ENCODE measurements around the gene RANBP3L. TPM values are rescaled to one million over a fixed set of nuclear protein-coding genes. Genes with fewer than 3 reads are reported as not detected.

RANBP3L gene
- total and polyA plus RNA-seq, 10 of the 15 experiments (the other 5 are each of a cell fraction or from before 2014, with no cell fraction given) = 0.02 to 0.29 (median 0.06) TPM; not detected in 4

DNA sequence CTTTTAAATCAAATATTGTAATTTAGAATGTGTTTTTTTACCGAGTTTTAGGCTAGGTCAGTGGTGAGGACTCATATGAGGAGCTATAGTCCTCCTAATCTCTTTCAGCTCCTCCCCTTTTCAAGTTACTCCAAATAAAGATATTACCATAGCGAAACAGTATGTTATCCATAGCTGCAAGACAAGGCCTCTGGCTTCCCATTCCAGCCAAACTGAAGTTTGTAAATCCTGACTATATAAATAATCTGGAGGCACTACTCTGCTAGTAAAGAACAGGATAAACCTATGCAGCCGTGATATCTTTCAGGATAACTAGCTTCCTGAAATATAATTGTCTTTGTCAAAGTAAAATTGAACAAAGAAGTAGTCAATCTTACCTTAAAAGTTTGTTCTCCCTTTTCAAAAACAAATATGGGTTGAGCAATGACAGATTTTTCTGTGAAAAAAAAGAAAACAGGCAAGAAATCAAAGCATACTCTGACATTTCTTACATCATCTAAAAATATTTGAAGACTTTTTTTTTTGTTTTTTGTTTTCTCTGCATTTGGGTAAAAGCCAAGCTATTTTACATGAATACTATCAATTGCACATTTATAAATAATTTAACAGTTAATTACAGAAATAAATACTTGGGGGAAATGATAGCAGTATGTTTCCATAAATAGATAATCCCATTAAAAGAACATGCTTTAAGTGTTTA is 30.7 kb downstream of the RANBP3L start:
- 10% methylated on average over 3 of the region's 3 CpGs for WGBS (ENCODE audit: insufficient coverage, insufficient replicate concordance, low lambda C conversion rate, missing lambda C conversion rate)
- ChIA-PET POLR2A (no interaction called here), SMC1A (ENCODE audit: uncharacterized antibody, unreplicated experiment) (interaction anchor here (1.3 kb wide), 1 partner anchor 35 kb away, joined by 4 read pairs; no protein-coding TSS in a partner anchor), CTCF (interaction anchor here (0.9 to 1.3 kb wide), 3 partner anchors 15 to 37 kb away, joined by 3 to 7 read pairs (median 3); no protein-coding TSS in a partner anchor), RAD21 (ENCODE audit: unreplicated experiment) (no interaction called here)
- H3K4me2 ChIP-seq (ENCODE audit: control insufficient read depth, insufficient read depth) = no peak overlapping the region
- H3K9me3 ChIP-seq (replicated peaks; ENCODE audit: control insufficient read depth, insufficient read depth, low read length) = no peaks in the 10 kb centered on the region
- H3K4me1 ChIP-seq (ENCODE audit: control insufficient read depth, insufficient read depth, low read length) = no peaks in the 10 kb centered on the region
- no peak for TF ChIP-seq HCFC1 (IDR thresholded peaks at IDR 0.05; ENCODE audit: low read length)
- no peak for TF ChIP-seq SUPT20H (IDR thresholded peaks at IDR 0.05; ENCODE audit: borderline replicate concordance, control insufficient read depth, low read depth, low read length)
- no peak for TF ChIP-seq MTA2 (IDR thresholded peaks at IDR 0.05; ENCODE audit: low read depth)
- TF ChIP-seq, protein P1, sequence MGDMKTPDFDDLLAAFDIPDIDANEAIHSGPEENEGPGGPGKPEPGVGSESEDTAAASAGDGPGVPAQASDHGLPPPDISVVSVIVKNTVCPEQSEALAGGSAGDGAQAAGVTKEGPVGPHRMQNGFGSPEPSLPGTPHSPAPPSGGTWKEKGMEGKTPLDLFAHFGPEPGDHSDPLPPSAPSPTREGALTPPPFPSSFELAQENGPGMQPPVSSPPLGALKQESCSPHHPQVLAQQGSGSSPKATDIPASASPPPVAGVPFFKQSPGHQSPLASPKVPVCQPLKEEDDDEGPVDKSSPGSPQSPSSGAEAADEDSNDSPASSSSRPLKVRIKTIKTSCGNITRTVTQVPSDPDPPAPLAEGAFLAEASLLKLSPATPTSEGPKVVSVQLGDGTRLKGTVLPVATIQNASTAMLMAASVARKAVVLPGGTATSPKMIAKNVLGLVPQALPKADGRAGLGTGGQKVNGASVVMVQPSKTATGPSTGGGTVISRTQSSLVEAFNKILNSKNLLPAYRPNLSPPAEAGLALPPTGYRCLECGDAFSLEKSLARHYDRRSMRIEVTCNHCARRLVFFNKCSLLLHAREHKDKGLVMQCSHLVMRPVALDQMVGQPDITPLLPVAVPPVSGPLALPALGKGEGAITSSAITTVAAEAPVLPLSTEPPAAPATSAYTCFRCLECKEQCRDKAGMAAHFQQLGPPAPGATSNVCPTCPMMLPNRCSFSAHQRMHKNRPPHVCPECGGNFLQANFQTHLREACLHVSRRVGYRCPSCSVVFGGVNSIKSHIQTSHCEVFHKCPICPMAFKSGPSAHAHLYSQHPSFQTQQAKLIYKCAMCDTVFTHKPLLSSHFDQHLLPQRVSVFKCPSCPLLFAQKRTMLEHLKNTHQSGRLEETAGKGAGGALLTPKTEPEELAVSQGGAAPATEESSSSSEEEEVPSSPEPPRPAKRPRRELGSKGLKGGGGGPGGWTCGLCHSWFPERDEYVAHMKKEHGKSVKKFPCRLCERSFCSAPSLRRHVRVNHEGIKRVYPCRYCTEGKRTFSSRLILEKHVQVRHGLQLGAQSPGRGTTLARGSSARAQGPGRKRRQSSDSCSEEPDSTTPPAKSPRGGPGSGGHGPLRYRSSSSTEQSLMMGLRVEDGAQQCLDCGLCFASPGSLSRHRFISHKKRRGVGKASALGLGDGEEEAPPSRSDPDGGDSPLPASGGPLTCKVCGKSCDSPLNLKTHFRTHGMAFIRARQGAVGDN (IDR thresholded peaks at IDR 0.05) = no peak
- no peak for TF ChIP-seq RBBP5 (conservative IDR thresholded peaks at IDR 0.05)
- TF ChIP-seq, protein P2, sequence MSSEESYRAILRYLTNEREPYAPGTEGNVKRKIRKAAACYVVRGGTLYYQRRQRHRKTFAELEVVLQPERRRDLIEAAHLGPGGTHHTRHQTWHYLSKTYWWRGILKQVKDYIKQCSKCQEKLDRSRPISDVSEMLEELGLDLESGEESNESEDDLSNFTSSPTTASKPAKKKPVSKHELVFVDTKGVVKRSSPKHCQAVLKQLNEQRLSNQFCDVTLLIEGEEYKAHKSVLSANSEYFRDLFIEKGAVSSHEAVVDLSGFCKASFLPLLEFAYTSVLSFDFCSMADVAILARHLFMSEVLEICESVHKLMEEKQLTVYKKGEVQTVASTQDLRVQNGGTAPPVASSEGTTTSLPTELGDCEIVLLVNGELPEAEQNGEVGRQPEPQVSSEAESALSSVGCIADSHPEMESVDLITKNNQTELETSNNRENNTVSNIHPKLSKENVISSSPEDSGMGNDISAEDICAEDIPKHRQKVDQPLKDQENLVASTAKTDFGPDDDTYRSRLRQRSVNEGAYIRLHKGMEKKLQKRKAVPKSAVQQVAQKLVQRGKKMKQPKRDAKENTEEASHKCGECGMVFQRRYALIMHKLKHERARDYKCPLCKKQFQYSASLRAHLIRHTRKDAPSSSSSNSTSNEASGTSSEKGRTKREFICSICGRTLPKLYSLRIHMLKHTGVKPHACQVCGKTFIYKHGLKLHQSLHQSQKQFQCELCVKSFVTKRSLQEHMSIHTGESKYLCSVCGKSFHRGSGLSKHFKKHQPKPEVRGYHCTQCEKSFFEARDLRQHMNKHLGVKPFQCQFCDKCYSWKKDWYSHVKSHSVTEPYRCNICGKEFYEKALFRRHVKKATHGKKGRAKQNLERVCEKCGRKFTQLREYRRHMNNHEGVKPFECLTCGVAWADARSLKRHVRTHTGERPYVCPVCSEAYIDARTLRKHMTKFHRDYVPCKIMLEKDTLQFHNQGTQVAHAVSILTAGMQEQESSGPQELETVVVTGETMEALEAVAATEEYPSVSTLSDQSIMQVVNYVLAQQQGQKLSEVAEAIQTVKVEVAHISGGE (CRISPR knock-in tag; IDR thresholded peaks at IDR 0.05) = no peak
- TF ChIP-seq CBX3 (IDR thresholded peaks at IDR 0.05; ENCODE audit: borderline replicate concordance, low read depth) = no peak
- no peak for TF ChIP-seq RCOR1 (conservative IDR thresholded peaks at IDR 0.05; ENCODE audit: low read depth, low read length)
- TF ChIP-seq TCF3 (IDR thresholded peaks at IDR 0.05; ENCODE audit: borderline replicate concordance, insufficient read depth, low read depth, low read length) = no peak
- TF ChIP-seq GATAD2B (conservative IDR thresholded peaks at IDR 0.05; ENCODE audit: low read depth) = no peak
- no peak for TF ChIP-seq CBX5 (IDR thresholded peaks at IDR 0.05; ENCODE audit: low read depth)
- ATAC-seq = no peak
- no peak overlapping the region for H3K4me3 ChIP-seq
- no peaks in the 10 kb centered on the region for H4K20me1 ChIP-seq (ENCODE audit: control insufficient read depth, insufficient read depth)
- no peaks in the 10 kb centered on the region for H3K79me2 ChIP-seq (ENCODE audit: control insufficient read depth, insufficient read depth, low read length)
- intact Hi-C loops (cut with micrococcal nuclease; ENCODE audit: unreplicated experiment) (no loop called here), in situ Hi-C loops (cut with MboI) (no loop called here)
- H3K36me3 ChIP-seq (ENCODE audit: control insufficient read depth in 2 of 2, insufficient read depth in 2 of 2, low read length in 1 of 2) = no peaks in the 10 kb centered on the region
- no peak overlapping the region for H3K27ac ChIP-seq (ENCODE audit: control insufficient read depth, insufficient read depth)
- no TSS peak for BruUV-seq (replicated peaks)
- H2AFZ ChIP-seq (ENCODE audit: control insufficient read depth, low read depth, low read length) = no peak overlapping the region
- no peak for FAIRE-seq
- no peaks in the 10 kb centered on the region for H3K27me3 ChIP-seq (replicated peaks in 1 of 2; ENCODE audit: control insufficient read depth in 2 of 2, insufficient read depth in 2 of 2, low read length in 1 of 2)
- H3K9ac ChIP-seq (ENCODE audit: control insufficient read depth, insufficient read depth, low read length) = no peak overlapping the region
- DNase-seq (ENCODE audit: low read depth, low spot score) = no peak
